MCF 10A (cell line): Measurements from ENCODE around the gene MYO15B. TPM values are rescaled to one million over a fixed set of nuclear protein-coding genes. Genes with fewer than 3 reads are reported as not detected.

Experiments
- BruUV-seq: library from RNA; stranded (reverse); fragments of 400-500 nt; replicated peaks from 2 replicates; lab custom pipeline; 2021; lab: Mats Ljungman, UMichigan
- CTCF ChIA-PET: fragments of 300-600 bp; sonication (Branson Sonifier 250); formaldehyde crosslinking; extraction: SDS; loops from one replicate; lab custom pipeline; 2021; ENCODE audit warnings: antibody characterized with exemption, inconsistent platforms; lab: Yijun Ruan, JAX
- POLR2A ChIA-PET: fragments of 300-600, 350-650 bp; sonication (Branson Sonifier 250); formaldehyde crosslinking; extraction: SDS; loops from one replicate; lab custom pipeline; 2020; ENCODE audit warnings: antibody characterized with exemption, inconsistent platforms; lab: Yijun Ruan, JAX
- DNase-seq: peaks from one replicate; pipeline ENCODE4 v3.0.0-alpha.2; 2018; ENCODE audit not compliant: unreplicated experiment
- H3K27ac Mint-ChIP-seq: one replicate; pipeline ENCODE4 v1.8.0; 2022; ENCODE audit warnings: mild to moderate bottlenecking, low read depth, mixed read lengths; ENCODE audit not compliant: unreplicated experiment
- H3K27me3 Mint-ChIP-seq: one replicate; pipeline ENCODE4 v1.8.0; 2022; ENCODE audit warnings: mixed read lengths; ENCODE audit not compliant: insufficient read depth, unreplicated experiment
- H3K36me3 Mint-ChIP-seq: one replicate; pipeline ENCODE4 v1.8.0; 2022; ENCODE audit warnings: mild to moderate bottlenecking, moderate library complexity, mixed read lengths; ENCODE audit not compliant: insufficient read depth, unreplicated experiment
- H3K4me1 Mint-ChIP-seq: one replicate; pipeline ENCODE4 v1.8.0; 2022; ENCODE audit warnings: mixed read lengths; ENCODE audit not compliant: insufficient read depth, unreplicated experiment
- H3K4me3 Mint-ChIP-seq: one replicate; pipeline ENCODE4 v1.8.0; 2022; ENCODE audit warnings: mild to moderate bottlenecking, moderate library complexity, mixed read lengths; ENCODE audit not compliant: unreplicated experiment
- H3K9me3 Mint-ChIP-seq: one replicate; pipeline ENCODE4 v1.8.0; 2022; ENCODE audit warnings: mixed read lengths; ENCODE audit not compliant: unreplicated experiment
- CTCF ChIP-seq: fragments of 200-600 bp; IDR thresholded peaks from one replicate; pipeline ENCODE4 v1.8.0; 2022; ENCODE audit warnings: antibody characterized with exemption, mild to moderate bottlenecking; ENCODE audit not compliant: unreplicated experiment
- intact Hi-C: fragments of 100-400 bp; cut with micrococcal nuclease; formaldehyde crosslinking; loops from 2 replicates; pipeline ENCODE4 v1.14.1; 2022
- total RNA-seq: library from RNA; stranded (reverse); gene quantifications from 2 replicates; pipeline ENCODE4 v1.2.3, GENCODE V29; 2022

Gene MYO15B
- total RNA-seq, 1 experiment from 2014 or later, result 10.9 TPM

GRCh38 chr17:75627094-75627493 lies 39.5 kb downstream of the MYO15B start:
- DNase-seq, result no peak
- POLR2A ChIA-PET, result no interaction called here
- H3K27ac Mint-ChIP-seq, result no peak overlapping the region
- intact Hi-C loops, result no loop called here
- H3K27me3 Mint-ChIP-seq, result peaks cover 13% of the 10 kb centered on the region
- H3K4me3 Mint-ChIP-seq, result no peak overlapping the region
- no TSS peak for BruUV-seq
- peaks cover 13% of the 10 kb centered on the region for H3K36me3 Mint-ChIP-seq
- CTCF ChIA-PET, result interaction anchor here (0.6 kb wide), 2 partner anchors 23 to 28 kb away, joined by 3 to 4 read pairs; no protein-coding TSS in a partner anchor
- no peaks in the 10 kb centered on the region for H3K9me3 Mint-ChIP-seq
- TF ChIP-seq CTCF, result no peak
- H3K4me1 Mint-ChIP-seq, result no peaks in the 10 kb centered on the region

- Mint-ChIP-seq H3K27me3 (no peaks in the 10 kb centered on the region), H3K4me3 (no peak overlapping the region), H3K4me1 (peaks cover 2% of the 10 kb centered on the region), H3K36me3 (peaks cover 13% of the 10 kb centered on the region), H3K9me3 (no peaks in the 10 kb centered on the region), H3K27ac (no peak overlapping the region)
- no peak for TF ChIP-seq CTCF
- intact Hi-C loops, result no loop called here
- POLR2A ChIA-PET, result interaction anchor here (0.6 kb wide), 1 partner anchor 9 kb away, joined by 3 read pairs; no protein-coding TSS in a partner anchor
- CTCF ChIA-PET, result no interaction called here
- DNase-seq, result no peak
- BruUV-seq, result no TSS peak
These were observed 40.8 kb downstream of the MYO15B start for GRCh38 chr17:75628425-75628824.

DNA sequence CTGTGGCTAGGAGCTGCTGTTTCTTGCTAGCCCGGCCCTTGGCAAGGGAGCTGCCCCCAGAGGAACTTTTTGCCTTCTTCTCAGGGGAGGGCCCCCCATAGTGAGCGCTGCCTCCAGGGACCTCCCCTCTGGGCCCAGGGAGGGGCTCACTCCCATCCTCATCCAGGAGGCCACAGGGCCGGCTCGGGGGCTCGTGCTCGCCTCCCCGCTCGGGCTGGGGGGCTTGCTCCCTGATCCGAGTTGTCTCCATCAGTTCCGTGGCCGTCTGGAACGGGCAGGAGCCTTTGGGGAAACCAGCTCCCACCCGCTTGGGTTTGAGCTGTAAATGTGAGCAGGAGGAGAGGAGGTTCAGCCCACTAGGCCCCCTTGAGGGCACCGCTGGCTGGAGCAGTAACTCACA lies 41.6 kb downstream of the MYO15B start:
- POLR2A ChIA-PET, result interaction anchor here (1.2 kb wide), 1 partner anchor 8 kb away, joined by 4 read pairs; no protein-coding TSS in a partner anchor
- Mint-ChIP-seq H3K36me3 (peaks cover 19% of the 10 kb centered on the region), H3K4me1 (peaks cover 9% of the 10 kb centered on the region), H3K4me3 (no peak overlapping the region), H3K9me3 (no peaks in the 10 kb centered on the region), H3K27me3 (no peaks in the 10 kb centered on the region), H3K27ac (no peak overlapping the region)
- DNase-seq, result no peak
- no TSS peak for BruUV-seq
- CTCF ChIA-PET, result interaction anchor here (0.7 to 0.9 kb wide), 3 partner anchors 119 to 205 kb away, joined by 3 to 4 read pairs (median 3); no protein-coding TSS in a partner anchor
- intact Hi-C loops, result no loop called here
- TF ChIP-seq CTCF, result no peak

GRCh38 chr17:75630071-75630917 lies 42.7 kb downstream of the MYO15B start:
- TF ChIP-seq CTCF, result no peak
- ChIA-PET CTCF (interaction anchor here (0.5 to 1.3 kb wide), 7 partner anchors 11 to 518 kb away, joined by 3 to 4 read pairs (median 3); no protein-coding TSS in a partner anchor), POLR2A (interaction anchor here (1.2 kb wide), 1 partner anchor 9 kb away, joined by 4 read pairs; no protein-coding TSS in a partner anchor)
- Mint-ChIP-seq H3K4me1 (peaks cover 10% of the 10 kb centered on the region), H3K9me3 (no peaks in the 10 kb centered on the region), H3K27me3 (no peaks in the 10 kb centered on the region), H3K27ac (no peak overlapping the region), H3K4me3 (no peak overlapping the region), H3K36me3 (peaks cover 19% of the 10 kb centered on the region)
- DNase-seq, result no peak
- intact Hi-C loops, result loop anchor here (10.0 kb wide), 1 partner anchor 205 kb away; no protein-coding TSS in a partner anchor
- no TSS peak for BruUV-seq
